Activated CD8-positive, alpha-beta memory T cell treated with anti-CD3 and anti-CD28 coated beads for 48 hours (primary cell): ENCODE results near the gene SLC9A5.

Experiments
- DNase-seq, 3 experiments: peaks; one replicate each; pipeline ENCODE4 v3.0.0-alpha.2; 2020; ENCODE audit warnings: low read depth in 2 of 3, low spot score in 2 of 3

Gene SLC9A5

DNA sequence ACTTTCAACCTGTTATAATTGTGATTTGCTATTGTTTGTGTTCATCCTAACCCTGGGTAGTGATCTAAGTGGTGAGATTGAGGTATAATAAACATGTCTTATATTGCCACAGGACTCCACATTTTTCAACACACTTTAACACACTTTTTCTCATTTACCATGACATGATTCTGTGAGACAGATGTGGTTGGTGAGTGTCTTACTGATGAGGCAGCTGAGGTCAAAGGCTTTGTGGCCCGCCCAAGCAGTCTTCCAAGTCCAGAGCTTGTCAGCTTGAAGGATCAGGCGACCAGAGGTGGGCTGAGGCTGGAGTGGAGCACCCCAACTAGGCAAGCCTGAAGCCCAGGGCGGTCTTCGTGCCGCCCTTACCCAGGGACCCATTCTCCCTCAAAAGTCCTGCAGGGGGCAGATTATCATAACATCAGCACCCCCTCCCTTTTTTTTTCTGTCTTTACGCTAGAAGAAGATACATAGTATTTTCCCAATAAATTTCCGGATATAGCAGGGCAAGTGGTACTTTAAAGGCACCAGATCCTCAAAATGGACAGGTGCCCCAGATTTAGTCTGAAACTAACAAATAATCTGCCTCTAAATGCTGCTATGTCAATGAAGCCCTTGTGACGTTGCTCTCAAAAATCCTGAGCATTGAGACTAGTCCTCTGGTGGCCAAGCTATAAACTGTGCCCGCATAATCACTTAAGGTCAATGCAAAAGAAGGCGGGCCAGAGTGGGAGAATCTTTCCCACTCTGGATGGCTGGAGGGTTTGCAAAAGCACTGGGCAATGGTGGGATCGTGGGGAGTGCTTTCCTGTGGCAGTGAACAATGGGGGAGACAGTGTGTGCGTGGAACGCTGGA is 56.7 kb downstream of the SLC9A5 start:
- DNase-seq, result no peak

DNA sequence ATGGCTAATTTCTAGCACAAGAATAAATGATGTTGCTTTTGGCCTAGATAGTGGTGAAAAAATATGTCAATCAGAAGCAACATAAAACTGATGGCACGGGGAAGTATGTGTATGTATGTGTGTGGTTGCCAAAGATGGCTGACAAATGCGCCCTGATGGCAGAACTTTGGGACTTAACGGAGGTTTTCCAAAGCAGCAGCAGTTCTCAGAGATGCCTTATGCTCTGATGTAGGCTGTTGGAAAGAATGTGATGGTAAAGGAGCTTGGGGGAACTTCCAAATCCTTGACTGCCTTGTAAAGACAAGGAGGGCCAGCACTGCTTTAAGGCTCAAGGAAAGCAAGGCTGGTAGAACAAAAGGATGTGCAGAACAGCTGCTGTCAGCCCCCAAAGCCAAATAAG is 61.8 kb downstream of the SLC9A5 start:
- no peak for DNase-seq

DNA sequence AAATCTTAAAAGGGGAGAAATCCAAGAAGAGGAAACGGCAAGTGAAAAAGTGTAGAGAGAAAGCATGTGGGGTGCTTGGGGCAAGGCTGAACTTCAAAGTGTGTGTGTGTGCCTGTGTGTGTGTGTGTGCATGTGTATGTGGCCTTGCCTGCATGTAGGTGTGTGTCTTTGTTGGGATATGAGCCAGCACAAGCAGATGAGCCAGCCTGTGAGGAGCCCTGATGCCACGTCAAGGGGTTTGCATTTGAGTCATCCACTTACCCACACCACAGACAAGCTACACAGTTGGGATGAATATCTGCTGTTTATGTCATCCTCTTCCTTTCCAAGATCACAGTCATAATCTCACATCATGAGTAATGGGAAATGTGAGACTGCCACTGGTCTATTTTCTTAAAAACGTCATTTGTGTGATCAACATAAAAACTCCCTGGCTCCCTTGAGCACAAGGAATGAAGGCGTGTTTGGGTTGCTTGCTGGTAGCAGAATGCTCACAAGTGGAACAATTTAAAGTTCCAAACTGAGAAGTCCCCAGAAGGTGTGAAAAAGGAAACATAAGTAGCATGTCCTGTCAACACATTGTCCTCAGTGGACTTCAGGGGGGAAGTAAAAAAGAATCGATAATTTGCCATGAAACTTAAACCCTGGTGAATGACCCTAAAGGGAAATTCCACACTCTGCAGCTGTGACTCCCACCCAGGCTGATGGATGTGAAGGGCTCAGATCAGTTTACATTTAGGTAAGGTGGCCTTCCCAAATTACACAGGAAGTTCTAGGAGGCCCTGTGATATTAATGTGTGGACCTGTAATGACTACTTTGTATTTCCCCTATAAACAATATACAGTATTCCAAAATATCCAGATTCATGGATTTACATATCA is 63.1 kb downstream of the SLC9A5 start:
- peak; percentile 41 to 63 (median 61) for DNase-seq

DNA sequence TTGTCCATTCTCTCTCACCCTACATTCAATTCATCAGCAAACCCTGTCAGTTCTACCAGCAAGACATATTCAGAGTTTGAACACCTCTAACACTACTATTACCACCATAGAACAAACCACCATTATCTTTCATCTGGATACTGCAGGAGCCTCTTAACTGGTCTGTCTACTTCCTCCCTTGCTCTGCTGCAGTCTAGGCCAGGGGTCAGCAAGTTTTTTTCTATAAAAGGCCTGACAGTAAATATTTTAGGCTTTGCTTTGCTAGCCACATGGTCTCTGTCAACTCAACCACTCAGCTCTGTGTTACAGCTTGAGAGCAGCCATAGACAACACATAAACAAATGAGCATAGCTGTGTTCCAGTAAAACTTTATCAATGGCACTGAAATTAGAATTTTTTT is 63.9 kb downstream of the SLC9A5 start:
- no peak for DNase-seq

DNA sequence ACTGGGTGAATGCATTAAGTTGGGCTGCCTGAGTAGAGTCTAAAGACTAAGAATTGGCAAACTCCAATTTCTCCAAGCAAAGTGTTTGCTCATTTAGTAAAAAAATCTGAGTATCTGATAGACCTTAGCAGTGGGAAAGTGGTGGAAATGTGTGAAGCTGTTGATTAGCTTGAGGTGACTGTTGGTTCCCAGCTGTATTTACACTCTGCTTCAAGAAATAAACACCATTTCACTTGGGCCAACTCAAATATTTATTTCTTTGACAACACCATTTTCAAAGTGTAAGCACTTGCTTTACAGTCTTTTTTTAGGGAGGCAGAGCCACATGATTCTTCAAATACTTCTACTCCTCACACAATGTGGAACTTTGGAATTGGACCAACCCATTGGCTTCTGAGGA is 69.1 kb downstream of the SLC9A5 start:
- DNase-seq, result no peak
